D341Med (cell line): Measurements from ENCODE around the gene STARD8.
"Not testable (repeated sequence)": the region's sequence is repeated elsewhere in the genome, so short reads cannot be mapped to it uniquely, and the experiment has no call there.

ENCODE experiments used
- DNase-seq: peaks from one replicate; pipeline ENCODE4 v3.0.0; 2012; ENCODE audit warnings: low spot score

The STARD8 gene

GRCh38 chrX:68647156-68647957 is at the start of gene STARD8:
Gene STARD8, plus strand, starts transcription at chrX:68647666. Its CDS starts 217 bp downstream, at chrX:68647883.
- peak; percentile 35 for DNase-seq

GRCh38 chrX:68598841-68599240 is 48.6 kb upstream of the STARD8 start:
- DNase-seq = no peak

- DNase-seq = no peak
These were observed 48.0 kb upstream of the STARD8 start for GRCh38 chrX:68599256-68600152.

- DNase-seq = not testable (repeated sequence)
These were observed 43.2 kb upstream of the STARD8 start for GRCh38 chrX:68604216-68604615.

- not testable (repeated sequence) for DNase-seq
These were observed 32.7 kb upstream of the STARD8 start for GRCh38 chrX:68614733-68615132.

GRCh38 chrX:68627986-68628385 is 19.5 kb upstream of the STARD8 start:
- DNase-seq = no peak

GRCh38 chrX:68629936-68630335 is 17.5 kb upstream of the STARD8 start:
- not testable (repeated sequence) for DNase-seq

- DNase-seq = no peak
These were observed 16.1 kb upstream of the STARD8 start for GRCh38 chrX:68631336-68631735.

GRCh38 chrX:68632491-68632890 is 15.0 kb upstream of the STARD8 start:
- no peak for DNase-seq

GRCh38 chrX:68633981-68634380 is 13.5 kb upstream of the STARD8 start:
- no peak for DNase-seq

- no peak for DNase-seq
These were observed 12.7 kb upstream of the STARD8 start for GRCh38 chrX:68634649-68635227.

GRCh38 chrX:68640661-68641060 is 6.8 kb upstream of the STARD8 start:
- DNase-seq = no peak

GRCh38 chrX:68644861-68645260 is 2.6 kb upstream of the STARD8 start:
- no peak for DNase-seq

- no peak for DNase-seq
These were observed 1.0 kb upstream of the STARD8 start for GRCh38 chrX:68646421-68646820.

- DNase-seq = no peak
These were observed 1.5 kb downstream of the STARD8 start for GRCh38 chrX:68648960-68649359.

- no peak for DNase-seq
These were observed 3.0 kb downstream of the STARD8 start for GRCh38 chrX:68650491-68650890.

- DNase-seq = no peak
These were observed 3.6 kb downstream of the STARD8 start for GRCh38 chrX:68651110-68651509.

GRCh38 chrX:68652326-68653170 is 5.1 kb downstream of the STARD8 start:
- no peak for DNase-seq

- DNase-seq = no peak
These were observed 7.2 kb downstream of the STARD8 start for GRCh38 chrX:68654693-68655092.

- not testable (repeated sequence) for DNase-seq
These were observed 9.0 kb downstream of the STARD8 start for GRCh38 chrX:68656473-68656872.

- DNase-seq = no peak
These were observed 11.1 kb downstream of the STARD8 start for GRCh38 chrX:68658530-68658929.

GRCh38 chrX:68659385-68659784 is 11.9 kb downstream of the STARD8 start:
- DNase-seq = no peak
